Panc1 (cell line): ENCODE results near the gene EIF6. TPM values are rescaled to one million over a fixed set of nuclear protein-coding genes. Genes with fewer than 3 reads are reported as not detected.
A peak's percentile ranks its signal among the peaks of the same experiment; 100 is the strongest.

Source experiments
- ATAC-seq: fragments of 200-7000 bp; cut with Tn5 transposase; 2 replicates; pipeline ENCODE4 v1.9.1; 2020; ENCODE audit warnings: mild to moderate bottlenecking, moderate library complexity
- Bru-seq: library from RNA; stranded (reverse); fragments of 400-500 nt; gene quantifications from one replicate; lab custom pipeline; 2021; lab: Mats Ljungman, UMichigan
- BruChase-seq, 2 experiments: library from RNA; stranded (reverse); fragments of 400-500 nt; gene quantifications; one replicate each; lab custom pipeline; 2021; lab: Mats Ljungman, UMichigan
- BruUV-seq: library from RNA; stranded (reverse); fragments of 400-500 nt; replicated peaks from 2 replicates; lab custom pipeline; 2021; lab: Mats Ljungman, UMichigan
- CTCF ChIA-PET: fragments of 300-600 bp; sonication (Branson Sonifier 250); formaldehyde crosslinking; loops from one replicate; lab custom pipeline; 2022; ENCODE audit warnings: antibody characterized with exemption; lab: Charles Lee
- POLR2A ChIA-PET: fragments of 300-600 bp; sonication (Branson Sonifier 250); formaldehyde crosslinking; loops from one replicate; lab custom pipeline; 2022; ENCODE audit warnings: antibody characterized with exemption; lab: Charles Lee
- DNase-seq: peaks from one replicate; pipeline ENCODE4 v3.0.0-alpha.2; 2010; ENCODE audit warnings: low read depth, low spot score
- H3K27ac ChIP-seq: 2 replicates; pipeline ENCODE4 v1.5.1; 2011; ENCODE audit warnings: mild to moderate bottlenecking, low read length, inconsistent platforms
- H3K27me3 ChIP-seq: fragments of 200-500 bp; sonication (Bioruptor generic); 2 replicates; pipeline ENCODE4 v1.6.0; 2014; ENCODE audit warnings: low read length, inconsistent platforms; ENCODE audit not compliant: control insufficient read depth, insufficient read depth
- H3K36me3 ChIP-seq: fragments of 200-500 bp; sonication (Bioruptor generic); 2 replicates; pipeline ENCODE4 v1.5.1; 2014; ENCODE audit warnings: inconsistent platforms, mild to moderate bottlenecking, low read length, moderate library complexity; ENCODE audit not compliant: control insufficient read depth, insufficient read depth
- H3K4me1 ChIP-seq: 2 replicates; pipeline ENCODE4 v1.5.1; 2011; ENCODE audit warnings: inconsistent platforms, mild to moderate bottlenecking, low read length, moderate library complexity; ENCODE audit not compliant: control insufficient read depth, insufficient read depth
- H3K4me3 ChIP-seq, 2 experiments: 2 replicates each; pipeline ENCODE4 v1.5.1; 2011 to 2012; ENCODE audit warnings: low read depth in 2 of 2, low read length in 2 of 2, mild to moderate bottlenecking in 2 of 2, inconsistent platforms in 1 of 2, moderate library complexity in 1 of 2
- H3K9me3 ChIP-seq: fragments of 200-500 bp; sonication (Bioruptor generic); 2 replicates; pipeline ENCODE4 v1.5.1; 2014; ENCODE audit warnings: low read depth, mild to moderate bottlenecking, inconsistent platforms, low read length, moderate library complexity; ENCODE audit not compliant: control insufficient read depth, insufficient read depth
- CTCF ChIP-seq: fragments of 450-650 bp; IDR thresholded peaks from 2 replicates; pipeline ENCODE4 v1.5.1; 2017; ENCODE audit warnings: mild to moderate bottlenecking
- POLR2AphosphoS5 ChIP-seq: IDR thresholded peaks from 2 replicates; pipeline ENCODE4 v1.6.1; 2012; ENCODE audit warnings: mild to moderate bottlenecking, low read depth, low read length, moderate library complexity
- REST ChIP-seq, 2 experiments: IDR thresholded peaks; 2 replicates each; pipeline ENCODE4 v1.6.1; 2011 to 2012; ENCODE audit warnings: low read depth in 2 of 2, control low read depth in 1 of 2, low read length in 1 of 2, mild to moderate bottlenecking in 1 of 2, moderate library complexity in 1 of 2; ENCODE audit not compliant: insufficient read depth in 1 of 2
- SIN3A ChIP-seq: IDR thresholded peaks from 2 replicates; pipeline ENCODE4 v1.6.1; 2012; ENCODE audit warnings: low read depth, mild to moderate bottlenecking, low read length, moderate library complexity, borderline replicate concordance; ENCODE audit not compliant: insufficient read depth
- TCF7L2 ChIP-seq: IDR thresholded peaks from 2 replicates; pipeline ENCODE4 v1.6.1; 2011; ENCODE audit warnings: mild to moderate bottlenecking, low read depth, low read length, inconsistent platforms
- in situ Hi-C: cut with HindIII; loops from 2 replicates; pipeline ENCODE4 v1.10.0; 2016; ENCODE audit warnings: low sequenced_read_pairs, low pct_unique_long_range_greater_than_20kb
- intact Hi-C: fragments of 100-400 bp; cut with micrococcal nuclease; formaldehyde crosslinking; loops from one replicate; pipeline ENCODE4 v1.10.0; 2022; ENCODE audit not compliant: unreplicated experiment
- long read RNA-seq: library from polyadenylated mRNA; unstranded; transcript quantifications from one replicate; pipeline ENCODE4 v2.0.0, GENCODE V29; 2021; ENCODE audit not compliant: unreplicated experiment
- polyA plus RNA-seq: library from polyadenylated mRNA; unstranded; fragments of >200 nt; gene quantifications from one replicate; pipeline ENCODE4 v1.2.1, GENCODE V29; 2012; ENCODE audit warnings: missing spikeins; ENCODE audit not compliant: insufficient read length
- total RNA-seq: library from RNA; stranded (reverse); gene quantifications from one replicate; pipeline ENCODE4 v1.2.1, GENCODE V29; 2021; ENCODE audit not compliant: unreplicated experiment

EIF6 gene
- total RNA-seq (258 TPM), Bru-seq, nascent RNA (percentile 93 among the genes with signal in this experiment), BruChase-seq, experiment 1, labeled RNA remaining after a 2-hour chase (percentile 86 among the genes with signal in this experiment), BruChase-seq, experiment 2, labeled RNA remaining after a 6-hour chase (percentile 93 among the genes with signal in this experiment)
- polyA plus RNA-seq = 285 TPM
- long read RNA-seq, transcript EIF6-203 (7 exons, 1,289 nt) = minor isoform, 65 of 224 reads
- long read RNA-seq, transcript EIF6-202 (5 exons, 1,017 nt) = minor isoform, 6 of 224 reads
- long read RNA-seq, transcript EIF6-201 (6 exons, 1,252 nt) = major isoform, 71 of 224 reads
- long read RNA-seq, partial matches to known transcripts = 65 of 224 reads
- long read RNA-seq, other reads (novel, unspliced or antisense) = 9 of 224 reads

GRCh38 chr20:35284267-35284991, at the start of gene EIF6:
TSS of gene EIF6 (minus strand) at chr20:35284772. CDS start at chr20:35284487, 285 bp downstream.
- no peaks in the 10 kb centered on the region for H3K27me3 ChIP-seq
- peaks cover 21% of the 10 kb centered on the region for H3K4me1 ChIP-seq
- CTCF ChIA-PET = interaction anchor here (0.6 to 0.8 kb wide), 3 partner anchors 60 to 163 kb away, joined by 3 to 5 read pairs (median 3); no protein-coding TSS in a partner anchor
- no peak for DNase-seq
- POLR2A ChIA-PET = interaction anchor here (0.6 to 0.9 kb wide), 12 partner anchors 14 to 1727 kb away, joined by 3 to 9 read pairs (median 5); no protein-coding TSS in a partner anchor
- TF ChIP-seq TCF7L2 = peak; percentile 73; the same call in 1 of the 2 replicates
- peak; percentile 93 for TF ChIP-seq POLR2AphosphoS5
- TF ChIP-seq CTCF = no peak
- no peak; a peak in 1 of 4 replicates for TF ChIP-seq REST (IDR thresholded peaks at IDR 0.05; ENCODE audit: insufficient read depth in 1 of 2, low read depth in 2 of 2, low read length in 1 of 2)
- peak; percentile 49; the same call in 1 of the 2 replicates for TF ChIP-seq SIN3A
- no TSS peak for BruUV-seq
- H3K4me3 ChIP-seq = peak within 1 kb of the TSS; percentile 91 to 94
- H3K27ac ChIP-seq = peak within 1 kb of the TSS; percentile 98
- ATAC-seq = peak; percentile 91
- no peaks in the 10 kb centered on the region for H3K9me3 ChIP-seq
- intact Hi-C loops = no loop called here
- peaks cover 9% of the 10 kb centered on the region for H3K36me3 ChIP-seq
- in situ Hi-C loops = no loop called here

GRCh38 chr20:35333606-35334005, 49.0 kb upstream of the EIF6 start:
- in situ Hi-C loops = no loop called here

More at GRCh38 chr20:35333606-35334005, 49.0 kb upstream of the EIF6 start:
- ATAC-seq (no peak), DNase-seq (no peak)
- Histone ChIP-seq H3K27me3 (no peaks in the 10 kb centered on the region), H3K36me3 (no peaks in the 10 kb centered on the region), H3K9me3 (no peaks in the 10 kb centered on the region), H3K4me3 (no peak overlapping the region), H3K4me1 (peaks cover 20% of the 10 kb centered on the region), H3K27ac (peak overlapping the region; percentile 65; the same call in 1 of the 2 replicates)
- BruUV-seq = no TSS peak
- ChIA-PET POLR2A (no interaction called here), CTCF (no interaction called here)
- intact Hi-C loops = no loop called here
- TF ChIP-seq REST (IDR thresholded peaks at IDR 0.05; ENCODE audit: insufficient read depth in 1 of 2, low read depth in 2 of 2, low read length in 1 of 2) (no peak), CTCF (no peak), TCF7L2 (no peak), SIN3A (no peak), POLR2AphosphoS5 (no peak)
